B cell (primary cell): ENCODE measurements around the gene ONECUT1. TPM values are rescaled to one million over a fixed set of nuclear protein-coding genes. Genes with fewer than 3 reads are reported as not detected.

Experiments
- ATAC-seq: fragments of 200-7000 bp; cut with Tn5 transposase; one replicate; pipeline ENCODE4 v1.10.0; 2021; ENCODE audit warnings: low read depth, mild to moderate bottlenecking, moderate number of reproducible peaks, moderate library complexity
- CTCF ChIA-PET: fragments of 350-600 bp; sonication (Branson Sonifier 250); formaldehyde crosslinking; loops from one replicate; lab custom pipeline; 2021; ENCODE audit warnings: antibody characterized with exemption, inconsistent platforms; lab: Charles Lee
- POLR2A ChIA-PET: fragments of 350-600 bp; sonication (Branson Sonifier 250); formaldehyde crosslinking; loops from one replicate; lab custom pipeline; 2021; ENCODE audit warnings: antibody characterized with exemption; lab: Charles Lee
- DNase-seq: peaks from one replicate; pipeline ENCODE4 v3.0.0; 2013
- H2AFZ ChIP-seq: 2 replicates; pipeline ENCODE4 v1.6.1; 2012; ENCODE audit warnings: mild to moderate bottlenecking, low read depth, low read length; ENCODE audit not compliant: insufficient read depth, poor library complexity, severe bottlenecking
- H3K27ac ChIP-seq, 2 donors: 1 replicate in 1 of 2; 2 replicates in 1 of 2; pipeline ENCODE4 v1.5.1; 2012 to 2013; ENCODE audit warnings: low read length in 2 of 2, mild to moderate bottlenecking in 2 of 2, moderate library complexity in 1 of 2
- H3K27me3 ChIP-seq, 4 experiments: fragments of 200-600 bp in 1 of 4; sonication (generic) in 1 of 4; replicated peaks in 1 of 4; 1 replicate in 2 of 4; 2 replicates in 2 of 4; pipeline versions ENCODE4 v1.6.1 to v1.7.0; 2013 to 2016; ENCODE audit warnings: low read length in 3 of 4, mild to moderate bottlenecking in 2 of 4, mixed read lengths in 1 of 4, moderate library complexity in 1 of 4; ENCODE audit not compliant: insufficient read depth in 4 of 4, control insufficient read depth in 3 of 4; ENCODE audit errors: control extremely low read depth in 1 of 4
- H3K36me3 ChIP-seq, 2 experiments: replicated peaks in 1 of 2; 1 replicate in 1 of 2; 2 replicates in 1 of 2; pipeline versions ENCODE4 v1.6.1 to v1.7.1; 2013; ENCODE audit warnings: low read length in 1 of 2; ENCODE audit not compliant: insufficient read depth in 2 of 2, control insufficient read depth in 1 of 2; ENCODE audit errors: control extremely low read depth in 1 of 2, extremely low read depth in 1 of 2
- H3K4me1 ChIP-seq, 2 donors: fragments of 200-600 bp in 1 of 2; sonication (generic) in 1 of 2; 1 replicate in 1 of 2; 2 replicates in 1 of 2; pipeline versions ENCODE4 v1.5.1 to v1.6.1; 2013 to 2017; ENCODE audit warnings: low read length in 2 of 2; ENCODE audit not compliant: control insufficient read depth in 2 of 2, insufficient read depth in 2 of 2
- H3K4me2 ChIP-seq: replicated peaks from 2 replicates; pipeline ENCODE3; 2012; ENCODE audit warnings: mild to moderate bottlenecking, low read depth, low read length; ENCODE audit not compliant: poor library complexity, severe bottlenecking
- H3K4me3 ChIP-seq, 5 experiments: fragments of 200-600 bp in 1 of 5; sonication (generic) in 1 of 5; 1 replicate in 3 of 5; 2 replicates in 2 of 5; pipeline versions ENCODE4 v1.5.1 to v1.7.0; 2011 to 2016; ENCODE audit warnings: low read length in 4 of 5, mild to moderate bottlenecking in 4 of 5, low read depth in 2 of 5, control low read depth in 1 of 5, moderate library complexity in 1 of 5; ENCODE audit not compliant: insufficient read depth in 1 of 5; ENCODE audit errors: control extremely low read depth in 1 of 5, extremely low read depth in 1 of 5
- H3K79me2 ChIP-seq: fragments of 200-600 bp; sonication (generic); one replicate; pipeline ENCODE4 v1.6.0; 2016; ENCODE audit warnings: low read length; ENCODE audit not compliant: control insufficient read depth, insufficient read depth
- H3K9ac ChIP-seq: fragments of 200-600 bp; sonication (generic); 2 replicates; pipeline ENCODE4 v1.6.1; 2017; ENCODE audit warnings: mild to moderate bottlenecking, low read length, moderate library complexity
- H3K9me3 ChIP-seq, 3 donors: one replicate each; pipeline versions ENCODE4 v1.6.1 to v1.7.1; 2013; ENCODE audit warnings: low read length in 2 of 3; ENCODE audit not compliant: control insufficient read depth in 2 of 3, insufficient read depth in 1 of 3; ENCODE audit errors: control extremely low read depth in 1 of 3
- H4K20me1 ChIP-seq: 2 replicates; pipeline ENCODE4 v1.6.0; 2012; ENCODE audit warnings: mild to moderate bottlenecking, low read length; ENCODE audit not compliant: insufficient read depth, control insufficient read depth, poor library complexity, severe bottlenecking
- H3K27ac Mint-ChIP-seq: one replicate; pipeline ENCODE4 v1.8.0; 2021; ENCODE audit warnings: mixed read lengths
- H3K27me3 Mint-ChIP-seq: one replicate; pipeline ENCODE4 v1.8.0; 2021; ENCODE audit warnings: mixed read lengths
- H3K4me1 Mint-ChIP-seq: one replicate; pipeline ENCODE4 v1.8.0; 2021; ENCODE audit warnings: mixed read lengths
- H3K4me3 Mint-ChIP-seq: one replicate; pipeline ENCODE4 v1.8.0; 2021; ENCODE audit warnings: mixed read lengths
- H3K9me3 Mint-ChIP-seq: one replicate; pipeline ENCODE4 v1.8.0; 2022; ENCODE audit warnings: mixed read lengths; ENCODE audit not compliant: insufficient read depth
- CTCF ChIP-seq: fragments of 200-600 bp; IDR thresholded peaks from one replicate; pipeline ENCODE4 v1.8.0; 2022; ENCODE audit warnings: antibody characterized with exemption, mild to moderate bottlenecking
- EZH2 ChIP-seq: IDR thresholded peaks from 2 replicates; pipeline ENCODE4 v1.6.1; 2012; ENCODE audit warnings: borderline replicate concordance, low read depth, mild to moderate bottlenecking, moderate library complexity, low read length; ENCODE audit not compliant: insufficient read depth, poor library complexity, severe bottlenecking
- WGBS: methylation state at CpG from one replicate; pipeline ENCODE4 v1.1.5; 2013; ENCODE audit warnings: missing lambda C conversion rate; ENCODE audit not compliant: insufficient coverage; 5-methylcytosine and 5-hydroxymethylcytosine counted together
- intact Hi-C: fragments of 100-400 bp; cut with micrococcal nuclease; formaldehyde crosslinking; loops from one replicate; pipeline ENCODE4 v1.10.0; 2022
- polyA plus RNA-seq: library from polyadenylated mRNA; depleted of rRNA; stranded (reverse); fragments of >200 nt; gene quantifications from 2 replicates; pipeline ENCODE4 v1.2.3, GENCODE V29; 2012
- total RNA-seq, 2 donors: library from RNA; stranded (reverse); fragments of 120-200 nt in 1 of 2; gene quantifications; 1 replicate in 1 of 2; 2 replicates in 1 of 2; pipeline versions ENCODE4 v1.2.3 to v1.2.4, GENCODE V29; 2013 to 2022

Gene ONECUT1
- total and polyA plus RNA-seq, 2 donors (not counting 1 experiment from before 2014, with no cell fraction given): not detected

- no peaks in the 10 kb centered on the region for H3K9me3 ChIP-seq
- H3K27ac Mint-ChIP-seq: no peak overlapping the region
- 33% methylated on average over 1 of the region's 6 CpGs for WGBS
- H3K4me1 ChIP-seq: no peaks in the 10 kb centered on the region
- intact Hi-C loops: no loop called here
- H3K4me3 Mint-ChIP-seq: no peak overlapping the region
- H3K9me3 Mint-ChIP-seq: no peaks in the 10 kb centered on the region
- H3K27me3 ChIP-seq: no peaks in the 10 kb centered on the region
- H3K4me1 Mint-ChIP-seq: peaks cover 10% of the 10 kb centered on the region
- H4K20me1 ChIP-seq: no peaks in the 10 kb centered on the region
- no peak for TF ChIP-seq EZH2
- TF ChIP-seq CTCF: no peak
- no peaks in the 10 kb centered on the region for H3K27me3 Mint-ChIP-seq
- no peaks in the 10 kb centered on the region for H3K36me3 ChIP-seq
- no peaks in the 10 kb centered on the region for H3K79me2 ChIP-seq
- ChIA-PET CTCF (no interaction called here), POLR2A (no interaction called here)
- H3K4me2 ChIP-seq: no peak overlapping the region
- DNase-seq (no peak), ATAC-seq (no peak)
- no peak overlapping the region for H3K4me3 ChIP-seq
- H3K27ac ChIP-seq: no peak overlapping the region
- H3K9ac ChIP-seq: no peak overlapping the region
- no peak overlapping the region for H2AFZ ChIP-seq
Observed at GRCh38 chr15:52717481-52717880, 72.7 kb downstream of the ONECUT1 start.

- Histone ChIP-seq H3K79me2 (no peaks in the 10 kb centered on the region), H3K27ac (no peak overlapping the region), H3K4me3 (no peak overlapping the region), H3K4me1 (no peaks in the 10 kb centered on the region), H3K9ac (no peak overlapping the region), H3K4me2 (no peak overlapping the region), H2AFZ (no peak overlapping the region), H3K36me3 (no peaks in the 10 kb centered on the region), H3K9me3 (no peaks in the 10 kb centered on the region), H4K20me1 (no peaks in the 10 kb centered on the region), H3K27me3 (no peaks in the 10 kb centered on the region)
- ATAC-seq (no peak), DNase-seq (no peak)
- no peak for TF ChIP-seq EZH2
- no peak for TF ChIP-seq CTCF
- H3K27ac Mint-ChIP-seq: no peak overlapping the region
- H3K4me1 Mint-ChIP-seq: peaks cover 10% of the 10 kb centered on the region
- no peak overlapping the region for H3K4me3 Mint-ChIP-seq
- POLR2A ChIA-PET: no interaction called here
- intact Hi-C loops: no loop called here
- CTCF ChIA-PET: no interaction called here
- no CpG with 5 or more reads among the region's 2 CpGs for WGBS
- H3K27me3 Mint-ChIP-seq: no peaks in the 10 kb centered on the region
- H3K9me3 Mint-ChIP-seq: no peaks in the 10 kb centered on the region
Observed at GRCh38 chr15:52716536-52716935, 73.6 kb downstream of the ONECUT1 start.
